ENCODE measurements around the gene RWDD3.

RWDD3 gene

GRCh38 chr1:95230256-95230655 is 3.8 kb upstream of the RWDD3 start:
- DNase-seq (ENCODE audit: low read depth): no peak

- no peak for DNase-seq (ENCODE audit: low read depth)
These were observed 3.2 kb upstream of the RWDD3 start for GRCh38 chr1:95230768-95231191.

GRCh38 chr1:95232646-95233318 is 1.2 kb upstream of the RWDD3 start:
- no peak for DNase-seq (ENCODE audit: low read depth)

GRCh38 chr1:95233319-95233736 is 682 bp upstream of the RWDD3 start:
- DNase-seq (ENCODE audit: low read depth): no peak

GRCh38 chr1:95236784-95237575 is 3.0 kb downstream of the RWDD3 start:
- no peak for DNase-seq (ENCODE audit: low read depth)

GRCh38 chr1:95237981-95238703 is 4.1 kb downstream of the RWDD3 start:
- DNase-seq (ENCODE audit: low read depth): no peak

- no peak for DNase-seq (ENCODE audit: low read depth)
These were observed 11.0 kb downstream of the RWDD3 start for GRCh38 chr1:95245029-95245428.

GRCh38 chr1:95246511-95246910 is 12.5 kb downstream of the RWDD3 start:
- no peak for DNase-seq (ENCODE audit: low read depth)

GRCh38 chr1:95247607-95248006 is 13.6 kb downstream of the RWDD3 start:
- DNase-seq (ENCODE audit: low read depth): no peak

- no peak for DNase-seq (ENCODE audit: low read depth)
These were observed 15.9 kb downstream of the RWDD3 start for GRCh38 chr1:95249916-95250315.

- DNase-seq (ENCODE audit: low read depth): no peak
These were observed 18.4 kb downstream of the RWDD3 start for GRCh38 chr1:95252422-95252821.

GRCh38 chr1:95254959-95255358 is 20.9 kb downstream of the RWDD3 start:
- DNase-seq (ENCODE audit: low read depth): no peak

GRCh38 chr1:95255826-95256225 is 21.8 kb downstream of the RWDD3 start:
- no peak for DNase-seq (ENCODE audit: low read depth)

GRCh38 chr1:95257758-95258157 is 23.7 kb downstream of the RWDD3 start:
- DNase-seq (ENCODE audit: low read depth): no peak

GRCh38 chr1:95259245-95259644 is 25.2 kb downstream of the RWDD3 start:
- DNase-seq (ENCODE audit: low read depth): no peak

- no peak for DNase-seq (ENCODE audit: low read depth)
These were observed 28.9 kb downstream of the RWDD3 start for GRCh38 chr1:95262913-95263312.

GRCh38 chr1:95263450-95263849 is 29.4 kb downstream of the RWDD3 start:
- DNase-seq (ENCODE audit: low read depth): no peak

GRCh38 chr1:95265106-95265505 is 31.1 kb downstream of the RWDD3 start:
- DNase-seq (ENCODE audit: low read depth): no peak

GRCh38 chr1:95276429-95276828 is 42.4 kb downstream of the RWDD3 start:
- no peak for DNase-seq (ENCODE audit: low read depth)

- DNase-seq (ENCODE audit: low read depth): no peak
These were observed 44.4 kb downstream of the RWDD3 start for GRCh38 chr1:95278173-95279006.

- DNase-seq (ENCODE audit: low read depth): no peak
These were observed 47.9 kb downstream of the RWDD3 start for GRCh38 chr1:95281781-95282517.
